Measurements from ENCODE around the gene TECPR1. TPM values are rescaled to one million over a fixed set of nuclear protein-coding genes. Genes with fewer than 3 reads are reported as not detected.

The TECPR1 gene
- total RNA-seq, 1 experiment from 2014 or later = 11.5 TPM

GRCh38 chr7:98215561-98216495, 36.2 kb downstream of the TECPR1 start:
- BruUV-seq (replicated peaks) = TSS peak; percentile 35
- no peaks in the 10 kb centered on the region for H4K20me1 ChIP-seq (ENCODE audit: low read length)

GRCh38 chr7:98214811-98215321, 37.2 kb downstream of the TECPR1 start:
- Histone ChIP-seq H3K36me3 (ENCODE audit: low read depth, low read length) (no peaks in the 10 kb centered on the region), H3K79me2 (ENCODE audit: low read length) (no peaks in the 10 kb centered on the region), H3K27ac (ENCODE audit: low read length) (no peak overlapping the region), H3K4me1 (ENCODE audit: insufficient read depth, low read length) (no peaks in the 10 kb centered on the region), H3K27me3 (ENCODE audit: low read length) (no peaks in the 10 kb centered on the region), H3K4me3 (ENCODE audit: low read length) (no peak overlapping the region), H4K20me1 (ENCODE audit: low read length) (no peaks in the 10 kb centered on the region), H3K9me2 (replicated peaks; ENCODE audit: low read length) (no peaks in the 10 kb centered on the region), H3K9me3 (ENCODE audit: low read length) (no peaks in the 10 kb centered on the region), H2AFZ (ENCODE audit: low read length) (no peak overlapping the region), H3F3A (ENCODE audit: low read length, unreplicated experiment) (no peaks in the 10 kb centered on the region), H3K9ac (ENCODE audit: low read length) (no peak overlapping the region), H3K4me2 (ENCODE audit: low read length) (no peak overlapping the region)
- ChIA-PET POLR2A (ENCODE audit: unreplicated experiment) (interaction anchor here (0.6 kb wide), 1 partner anchor 154 kb away, joined by 18 read pairs; no protein-coding TSS in a partner anchor), CTCF (no interaction called here)
- TF ChIP-seq EZH2 (IDR thresholded peaks at IDR 0.05; ENCODE audit: low read length, unreplicated experiment) (no peak), EZH2phosphoT487 (IDR thresholded peaks at IDR 0.05; ENCODE audit: borderline replicate concordance, low read length) (no peak)
- TF ChIP-seq, protein P1, sequence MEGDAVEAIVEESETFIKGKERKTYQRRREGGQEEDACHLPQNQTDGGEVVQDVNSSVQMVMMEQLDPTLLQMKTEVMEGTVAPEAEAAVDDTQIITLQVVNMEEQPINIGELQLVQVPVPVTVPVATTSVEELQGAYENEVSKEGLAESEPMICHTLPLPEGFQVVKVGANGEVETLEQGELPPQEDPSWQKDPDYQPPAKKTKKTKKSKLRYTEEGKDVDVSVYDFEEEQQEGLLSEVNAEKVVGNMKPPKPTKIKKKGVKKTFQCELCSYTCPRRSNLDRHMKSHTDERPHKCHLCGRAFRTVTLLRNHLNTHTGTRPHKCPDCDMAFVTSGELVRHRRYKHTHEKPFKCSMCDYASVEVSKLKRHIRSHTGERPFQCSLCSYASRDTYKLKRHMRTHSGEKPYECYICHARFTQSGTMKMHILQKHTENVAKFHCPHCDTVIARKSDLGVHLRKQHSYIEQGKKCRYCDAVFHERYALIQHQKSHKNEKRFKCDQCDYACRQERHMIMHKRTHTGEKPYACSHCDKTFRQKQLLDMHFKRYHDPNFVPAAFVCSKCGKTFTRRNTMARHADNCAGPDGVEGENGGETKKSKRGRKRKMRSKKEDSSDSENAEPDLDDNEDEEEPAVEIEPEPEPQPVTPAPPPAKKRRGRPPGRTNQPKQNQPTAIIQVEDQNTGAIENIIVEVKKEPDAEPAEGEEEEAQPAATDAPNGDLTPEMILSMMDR (conservative IDR thresholded peaks at IDR 0.05; ENCODE audit: low read depth, low read length) = no peak
- BruUV-seq (replicated peaks) = no TSS peak
- ATAC-seq (no peak), DNase-seq (no peak)
- intact Hi-C loops (cut with micrococcal nuclease) = no loop called here

More at GRCh38 chr7:98215561-98216495, 36.2 kb downstream of the TECPR1 start:
- Histone ChIP-seq H3K4me3 (ENCODE audit: low read length) (no peak overlapping the region), H3K9ac (ENCODE audit: low read length) (no peak overlapping the region), H3F3A (ENCODE audit: low read length, unreplicated experiment) (no peaks in the 10 kb centered on the region), H3K4me2 (ENCODE audit: low read length) (no peak overlapping the region), H3K9me3 (ENCODE audit: low read length) (no peaks in the 10 kb centered on the region), H3K27me3 (ENCODE audit: low read length) (no peaks in the 10 kb centered on the region), H3K79me2 (ENCODE audit: low read length) (no peaks in the 10 kb centered on the region), H3K27ac (ENCODE audit: low read length) (no peak overlapping the region), H3K9me2 (replicated peaks; ENCODE audit: low read length) (no peaks in the 10 kb centered on the region), H3K4me1 (ENCODE audit: insufficient read depth, low read length) (no peaks in the 10 kb centered on the region), H2AFZ (ENCODE audit: low read length) (no peak overlapping the region), H3K36me3 (ENCODE audit: low read depth, low read length) (no peaks in the 10 kb centered on the region)
- no peak for TF ChIP-seq EZH2 (IDR thresholded peaks at IDR 0.05; ENCODE audit: low read length, unreplicated experiment)
- TF ChIP-seq, protein P1 (conservative IDR thresholded peaks at IDR 0.05; ENCODE audit: low read depth, low read length) = no peak
- ChIA-PET POLR2A (ENCODE audit: unreplicated experiment) (interaction anchor here (0.6 kb wide), 1 partner anchor 153 kb away, joined by 18 read pairs; no protein-coding TSS in a partner anchor), CTCF (no interaction called here)
- intact Hi-C loops (cut with micrococcal nuclease) = no loop called here
- no peak for ATAC-seq
- DNase-seq = no peak

All from PC-3 (cell line).